GM19238 (cell line): ENCODE measurements around the gene ZBED4.
A peak's percentile ranks its signal among the peaks of the same experiment; 100 is the strongest.
"Not testable (repeated sequence)": the region's sequence is repeated elsewhere in the genome, so short reads cannot be mapped to it uniquely, and the experiment has no call there.

Experiments
- DNase-seq: peaks from one replicate; pipeline ENCODE4 v3.0.0; 2011; ENCODE audit warnings: low spot score; ENCODE audit not compliant: insufficient read length

The ZBED4 gene

GRCh38 chr22:49850959-49851802 lies 2.5 kb upstream of the ZBED4 start:
- no peak for DNase-seq

- DNase-seq, result not testable (repeated sequence)
Measured at GRCh38 chr22:49852568-49852897, 1.1 kb upstream of the ZBED4 start.

- DNase-seq, result peak; percentile 43
Measured at GRCh38 chr22:49853981-49854831, 562 bp downstream of the ZBED4 start.

GRCh38 chr22:49855251-49855911 lies 1.7 kb downstream of the ZBED4 start:
- no peak for DNase-seq

GRCh38 chr22:49856343-49856742 lies 2.7 kb downstream of the ZBED4 start:
- no peak for DNase-seq

GRCh38 chr22:49856766-49857618 lies 3.3 kb downstream of the ZBED4 start:
- no peak for DNase-seq

GRCh38 chr22:49858827-49859226 lies 5.2 kb downstream of the ZBED4 start:
- DNase-seq, result no peak

- DNase-seq, result no peak
Measured at GRCh38 chr22:49861642-49862495, 8.2 kb downstream of the ZBED4 start.

GRCh38 chr22:49862496-49862776 lies 8.8 kb downstream of the ZBED4 start:
- no peak for DNase-seq

GRCh38 chr22:49863931-49864330 lies 10.3 kb downstream of the ZBED4 start:
- DNase-seq, result no peak

GRCh38 chr22:49865156-49865555 lies 11.5 kb downstream of the ZBED4 start:
- no peak for DNase-seq

- DNase-seq, result no peak
Measured at GRCh38 chr22:49866134-49866533, 12.5 kb downstream of the ZBED4 start.

- no peak for DNase-seq
Measured at GRCh38 chr22:49866646-49867045, 13.0 kb downstream of the ZBED4 start.

GRCh38 chr22:49867303-49868265 lies 13.9 kb downstream of the ZBED4 start:
- DNase-seq, result no peak

GRCh38 chr22:49869086-49869830 lies 15.6 kb downstream of the ZBED4 start:
- DNase-seq, result no peak

GRCh38 chr22:49869845-49870712 lies 16.4 kb downstream of the ZBED4 start:
- DNase-seq, result no peak

GRCh38 chr22:49871482-49871881 lies 17.8 kb downstream of the ZBED4 start:
- no peak for DNase-seq

GRCh38 chr22:49872347-49872746 lies 18.7 kb downstream of the ZBED4 start:
- DNase-seq, result no peak
